HCT116 (cell line): ENCODE data around the gene SMIM33. TPM values are rescaled to one million over a fixed set of nuclear protein-coding genes. Genes with fewer than 3 reads are reported as not detected.

Experiments used
- ATAC-seq: fragments of 200-7000 bp; cut with Tn5 transposase; 2 replicates; pipeline ENCODE4 v1.9.1; 2020; ENCODE audit warnings: mild to moderate bottlenecking, moderate library complexity
- Bru-seq: library from RNA; stranded (reverse); fragments of 400-500 nt; gene quantifications from one replicate; lab custom pipeline; 2021; lab: Mats Ljungman, UMichigan
- BruChase-seq, 2 experiments: library from RNA; stranded (reverse); fragments of 400-500 nt; gene quantifications; one replicate each; lab custom pipeline; 2021; lab: Mats Ljungman, UMichigan
- BruUV-seq: library from RNA; stranded (reverse); fragments of 400-500 nt; replicated peaks from 2 replicates; lab custom pipeline; 2021; lab: Mats Ljungman, UMichigan
- CTCF ChIA-PET: fragments of 300-600 bp; sonication (Branson Sonifier 250); formaldehyde crosslinking; loops from one replicate; lab custom pipeline; 2021; ENCODE audit warnings: antibody characterized with exemption; lab: Charles Lee
- POLR2A ChIA-PET: fragments of 300-600, 350-600 bp; sonication (Branson Sonifier 250); formaldehyde crosslinking; loops from one replicate; lab custom pipeline; 2021; ENCODE audit warnings: antibody characterized with exemption; lab: Charles Lee
- RAD21 ChIA-PET, 2 experiments: fragments of 300-600 bp; sonication (Branson Sonifier 250); formaldehyde crosslinking; loops; one replicate each; lab custom pipeline; 2023; ENCODE audit warnings: low total read pairs in 2 of 2; ENCODE audit not compliant: uncharacterized antibody in 2 of 2, unreplicated experiment in 2 of 2, low non-redundant PET in 1 of 2; lab: Charles Lee
- DNase-seq: peaks from one replicate; pipeline ENCODE4 v3.0.0-alpha.2; 2010; ENCODE audit warnings: low read depth, low spot score
- H2AFZ ChIP-seq: fragments of 200-600 bp; shearing (Covaris generic), sonication (generic); 2 replicates; pipeline ENCODE4 v1.6.1; 2017; ENCODE audit warnings: low read depth, mixed run types, mixed read lengths, antibody characterized with exemption, low read length; ENCODE audit not compliant: poor library complexity, severe bottlenecking
- H3K27ac ChIP-seq: 2 replicates; pipeline ENCODE4 v1.5.1; 2012; ENCODE audit warnings: low read depth, low read length
- H3K27me3 ChIP-seq: fragments of 200-600 bp; sonication (generic); 2 replicates; pipeline ENCODE4 v1.6.1; 2016; ENCODE audit warnings: mixed run types, low read length, mixed read lengths; ENCODE audit not compliant: insufficient read depth
- H3K36me3 ChIP-seq, 2 experiments: fragments of 200-500 bp in 1 of 2; fragments of 200-600 bp in 1 of 2; sonication (Bioruptor generic) in 1 of 2; sonication (generic) in 1 of 2; 2 replicates each; pipeline versions ENCODE4 v1.5.1 to v1.6.1; 2014 to 2016; ENCODE audit warnings: low read length in 2 of 2, inconsistent platforms in 1 of 2, mixed read lengths in 1 of 2, mixed run types in 1 of 2; ENCODE audit not compliant: insufficient read depth in 2 of 2, control insufficient read depth in 1 of 2
- H3K4me1 ChIP-seq, 2 experiments: fragments of 200-600 bp in 1 of 2; sonication (generic) in 1 of 2; 2 replicates each; pipeline versions ENCODE4 v1.5.1 to v1.6.1; 2012 to 2017; ENCODE audit warnings: low read length in 2 of 2, inconsistent platforms in 1 of 2, mild to moderate bottlenecking in 1 of 2, mixed read lengths in 1 of 2, mixed run types in 1 of 2, moderate library complexity in 1 of 2; ENCODE audit not compliant: insufficient read depth in 2 of 2, control insufficient read depth in 1 of 2
- H3K4me2 ChIP-seq: fragments of 200-600 bp; sonication (generic); 2 replicates; pipeline ENCODE4 v1.6.1; 2017; ENCODE audit warnings: mixed run types, low read length, mixed read lengths
- H3K4me3 ChIP-seq, 2 experiments: fragments of 200-600 bp in 1 of 2; sonication (generic) in 1 of 2; replicated peaks in 1 of 2; 2 replicates each; pipeline ENCODE4 v1.5.1; 2011 to 2016; ENCODE audit warnings: low read length in 2 of 2, control low read depth in 1 of 2, low read depth in 1 of 2, mild to moderate bottlenecking in 1 of 2, mixed read lengths in 1 of 2, mixed run types in 1 of 2
- H3K79me2 ChIP-seq: fragments of 200-600 bp; sonication (generic); 2 replicates; pipeline ENCODE4 v1.6.1; 2017; ENCODE audit warnings: mild to moderate bottlenecking, mixed run types, low read length, moderate library complexity, mixed read lengths; ENCODE audit not compliant: insufficient read depth
- H3K9ac ChIP-seq: fragments of 200-600 bp; sonication (generic); 2 replicates; pipeline ENCODE4 v1.6.1; 2016; ENCODE audit warnings: low read length, mixed read lengths
- H3K9me2 ChIP-seq: fragments of 200-600 bp; sonication (generic), shearing (Covaris generic); 2 replicates; pipeline ENCODE4 v1.6.1; 2017; ENCODE audit warnings: mixed run types, mild to moderate bottlenecking, moderate library complexity; ENCODE audit not compliant: insufficient read depth
- H3K9me3 ChIP-seq, 2 experiments: fragments of 200-500 bp in 1 of 2; fragments of 200-600 bp in 1 of 2; sonication (Bioruptor generic) in 1 of 2; sonication (generic) in 1 of 2; 2 replicates each; pipeline ENCODE4 v1.6.1; 2014 to 2017; ENCODE audit warnings: low read length in 2 of 2, mixed read lengths in 2 of 2, inconsistent platforms in 1 of 2, low read depth in 1 of 2, mild to moderate bottlenecking in 1 of 2, mixed run types in 1 of 2, moderate library complexity in 1 of 2; ENCODE audit not compliant: control insufficient read depth in 1 of 2, insufficient read depth in 1 of 2
- H4K20me1 ChIP-seq: fragments of 200-600 bp; sonication (generic), shearing (Covaris generic); 2 replicates; pipeline ENCODE4 v1.6.1; 2017; ENCODE audit warnings: mixed run types, mild to moderate bottlenecking, moderate library complexity; ENCODE audit not compliant: insufficient read depth
- CBX3 ChIP-seq: IDR thresholded peaks from 2 replicates; pipeline ENCODE4 v1.6.1; 2012; ENCODE audit warnings: low read depth
- CEBPB ChIP-seq: IDR thresholded peaks from 2 replicates; pipeline ENCODE4 v1.6.1; 2012; ENCODE audit warnings: low read depth
- CTCF ChIP-seq, 3 experiments: fragments of 200-600 bp in 1 of 3; sonication (generic) in 1 of 3; IDR thresholded peaks in 2 of 3; conservative IDR thresholded peaks in 1 of 3; 2 replicates each; pipeline ENCODE4 v1.5.1; 2012 to 2017; ENCODE audit warnings: low read depth in 2 of 3, low read length in 2 of 3, antibody characterized with exemption in 1 of 3, borderline replicate concordance in 1 of 3, control low read depth in 1 of 3, mild to moderate bottlenecking in 1 of 3, mixed read lengths in 1 of 3, mixed run types in 1 of 3, moderate library complexity in 1 of 3; ENCODE audit not compliant: insufficient read depth in 1 of 3
- EGR1 ChIP-seq: IDR thresholded peaks from 2 replicates; pipeline ENCODE4 v1.6.1; 2012; ENCODE audit warnings: low read depth
- JUND ChIP-seq: IDR thresholded peaks from 2 replicates; pipeline ENCODE4 v1.6.1; 2012
- MAX ChIP-seq: IDR thresholded peaks from 2 replicates; pipeline ENCODE4 v1.6.1; 2012
- POLR2AphosphoS5 ChIP-seq: IDR thresholded peaks from 2 replicates; pipeline ENCODE4 v1.6.1; 2011; ENCODE audit warnings: mild to moderate bottlenecking, low read depth, low read length, moderate library complexity
- ZNF274 ChIP-seq: fragments of 200-500 bp; sonication (Bioruptor generic); IDR thresholded peaks from 2 replicates; pipeline ENCODE4 v1.6.1; 2014; ENCODE audit warnings: mild to moderate bottlenecking, low read depth, low read length, inconsistent platforms
- intact Hi-C: fragments of 100-400 bp; cut with micrococcal nuclease; formaldehyde crosslinking; loops from 2 replicates; pipeline ENCODE4 v1.10.0; 2022
- long read RNA-seq: library from polyadenylated mRNA; unstranded; transcript quantifications from one replicate; pipeline ENCODE4 v2.0.0, GENCODE V29; 2021; ENCODE audit not compliant: unreplicated experiment
- polyA plus RNA-seq: library from polyadenylated mRNA; unstranded; fragments of >200 nt; gene quantifications from 2 replicates; pipeline ENCODE4 v1.2.1, GENCODE V29; 2012; ENCODE audit warnings: missing spikeins
- total RNA-seq: library from RNA; stranded (reverse); gene quantifications from one replicate; pipeline ENCODE4 v1.2.1, GENCODE V29; 2021; ENCODE audit not compliant: unreplicated experiment

SMIM33 gene
- total RNA-seq: not detected
- polyA plus RNA-seq: 0.02 and 0.03 TPM in 2 replicates
- percentile 12 among the genes with signal in this experiment for Bru-seq, nascent RNA
- BruChase-seq, experiment 1, labeled RNA remaining after a 6-hour chase: not detected
- not detected for BruChase-seq, experiment 2, labeled RNA remaining after a 2-hour chase
- long read RNA-seq: 0 reads

GRCh38 chr5:139470821-139471300 is at the start of gene SMIM33:
SMIM33 (plus strand) TSS chr5:139471004; CDS start chr5:139471122, 118 bp downstream.
- intact Hi-C loops: no loop called here
- Histone ChIP-seq H3K36me3 (no peaks in the 10 kb centered on the region), H3K4me2 (no peak within 1 kb of the TSS), H3K9ac (no peak within 1 kb of the TSS), H2AFZ (no peak within 1 kb of the TSS), H3K27ac (no peak within 1 kb of the TSS), H4K20me1 (no peaks in the 10 kb centered on the region), H3K79me2 (no peaks in the 10 kb centered on the region), H3K27me3 (no peaks in the 10 kb centered on the region), H3K9me3 (no peaks in the 10 kb centered on the region), H3K4me1 (peaks cover 9% of the 10 kb centered on the region in 2 experiments; a peak in 2 of 4 replicates), H3K9me2 (no peaks in the 10 kb centered on the region), H3K4me3 (no peak within 1 kb of the TSS)
- ATAC-seq: no peak
- ChIA-PET RAD21 (no interaction called here), CTCF (no interaction called here), POLR2A (interaction anchor here (0.7 kb wide), 1 partner anchor 46 kb away, joined by 3 read pairs; no protein-coding TSS in a partner anchor)
- no peak for DNase-seq
- TF ChIP-seq EGR1 (no peak), JUND (no peak), CEBPB (no peak), MAX (no peak), CBX3 (no peak), POLR2AphosphoS5 (no peak), ZNF274 (no peak), CTCF (IDR thresholded peaks at IDR 0.05 in 2 of 3, conservative IDR thresholded peaks at IDR 0.05 in 1 of 3; ENCODE audit: borderline replicate concordance in 1 of 3, insufficient read depth in 1 of 3, low read depth in 2 of 3, low read length in 2 of 3) (no peak)
- BruUV-seq: no TSS peak
